Transverse colon (tissue), 4 donors: ENCODE data around the gene PRKAR1B.

Experiments used
- CTCF ChIP-seq, 5 experiments: fragments of 200-600 bp in 3 of 5; fragments of 450-650 bp in 2 of 5; sonication (generic) in 3 of 5; IDR thresholded peaks; 1 replicate in 2 of 5; 2 replicates in 3 of 5; pipeline ENCODE4 v1.5.1; 2016 to 2017; ENCODE audit warnings: antibody characterized with exemption in 5 of 5, inconsistent platforms in 3 of 5, mild to moderate bottlenecking in 2 of 5, moderate library complexity in 1 of 5
- EP300 ChIP-seq: sonication (generic); formaldehyde crosslinking; IDR thresholded peaks from one replicate; pipeline ENCODE4 v1.6.1; 2017; ENCODE audit warnings: antibody characterized with exemption, low read depth
- POLR2A ChIP-seq: fragments of 450-650 bp; IDR thresholded peaks from one replicate; pipeline ENCODE4 v1.6.1; 2016; ENCODE audit warnings: antibody characterized with exemption, mild to moderate bottlenecking, moderate library complexity
- POLR2AphosphoS5 ChIP-seq, 3 donors: sonication (generic); formaldehyde crosslinking; IDR thresholded peaks; one replicate each; pipeline ENCODE4 v1.6.1; 2016; ENCODE audit warnings: antibody characterized with exemption in 3 of 3

- TF ChIP-seq POLR2AphosphoS5 (IDR thresholded peaks at IDR 0.05): no peak
- no peak for TF ChIP-seq CTCF (IDR thresholded peaks at IDR 0.05)
- TF ChIP-seq POLR2A: no peak
- TF ChIP-seq EP300: no peak
Observed at GRCh38 chr7:711093-711921, 15.8 kb downstream of the PRKAR1B start.
